ENCODE measurements around the gene NRP2.

GRCh38 chr2:205685314-205686055, 3.2 kb downstream of the NRP2 start:
- TF ChIP-seq CTCF (conservative IDR thresholded peaks at IDR 0.05; ENCODE audit: low read length) (no peak), EZH2phosphoT487 (IDR thresholded peaks at IDR 0.05; ENCODE audit: borderline replicate concordance, low read depth, low read length) (no peak)
